HCT116 (cell line): ENCODE measurements around the gene RPS6KC1. TPM values are rescaled to one million over a fixed set of nuclear protein-coding genes. Genes with fewer than 3 reads are reported as not detected.

Experiments
- ATAC-seq: fragments of 200-7000 bp; cut with Tn5 transposase; 2 replicates; pipeline ENCODE4 v1.9.1; 2020; ENCODE audit warnings: mild to moderate bottlenecking, moderate library complexity
- BruUV-seq: library from RNA; stranded (reverse); fragments of 400-500 nt; replicated peaks from 2 replicates; lab custom pipeline; 2021; lab: Mats Ljungman, UMichigan
- CTCF ChIA-PET: fragments of 300-600 bp; sonication (Branson Sonifier 250); formaldehyde crosslinking; loops from one replicate; lab custom pipeline; 2021; ENCODE audit warnings: antibody characterized with exemption; lab: Charles Lee
- POLR2A ChIA-PET: fragments of 300-600, 350-600 bp; sonication (Branson Sonifier 250); formaldehyde crosslinking; loops from one replicate; lab custom pipeline; 2021; ENCODE audit warnings: antibody characterized with exemption; lab: Charles Lee
- RAD21 ChIA-PET, 2 experiments: fragments of 300-600 bp; sonication (Branson Sonifier 250); formaldehyde crosslinking; loops; one replicate each; lab custom pipeline; 2023; ENCODE audit warnings: low total read pairs in 2 of 2; ENCODE audit not compliant: uncharacterized antibody in 2 of 2, unreplicated experiment in 2 of 2, low non-redundant PET in 1 of 2; lab: Charles Lee
- DNase-seq: peaks from one replicate; pipeline ENCODE4 v3.0.0-alpha.2; 2010; ENCODE audit warnings: low read depth, low spot score
- H2AFZ ChIP-seq: fragments of 200-600 bp; shearing (Covaris generic), sonication (generic); 2 replicates; pipeline ENCODE4 v1.6.1; 2017; ENCODE audit warnings: low read depth, mixed run types, mixed read lengths, antibody characterized with exemption, low read length; ENCODE audit not compliant: poor library complexity, severe bottlenecking
- H3K27ac ChIP-seq: 2 replicates; pipeline ENCODE4 v1.5.1; 2012; ENCODE audit warnings: low read depth, low read length
- H3K27me3 ChIP-seq: fragments of 200-600 bp; sonication (generic); 2 replicates; pipeline ENCODE4 v1.6.1; 2016; ENCODE audit warnings: mixed run types, low read length, mixed read lengths; ENCODE audit not compliant: insufficient read depth
- H3K36me3 ChIP-seq, 2 experiments: fragments of 200-500 bp in 1 of 2; fragments of 200-600 bp in 1 of 2; sonication (Bioruptor generic) in 1 of 2; sonication (generic) in 1 of 2; 2 replicates each; pipeline versions ENCODE4 v1.5.1 to v1.6.1; 2014 to 2016; ENCODE audit warnings: low read length in 2 of 2, inconsistent platforms in 1 of 2, mixed read lengths in 1 of 2, mixed run types in 1 of 2; ENCODE audit not compliant: insufficient read depth in 2 of 2, control insufficient read depth in 1 of 2
- H3K4me1 ChIP-seq, 2 experiments: fragments of 200-600 bp in 1 of 2; sonication (generic) in 1 of 2; 2 replicates each; pipeline versions ENCODE4 v1.5.1 to v1.6.1; 2012 to 2017; ENCODE audit warnings: low read length in 2 of 2, inconsistent platforms in 1 of 2, mild to moderate bottlenecking in 1 of 2, mixed read lengths in 1 of 2, mixed run types in 1 of 2, moderate library complexity in 1 of 2; ENCODE audit not compliant: insufficient read depth in 2 of 2, control insufficient read depth in 1 of 2
- H3K4me2 ChIP-seq: fragments of 200-600 bp; sonication (generic); 2 replicates; pipeline ENCODE4 v1.6.1; 2017; ENCODE audit warnings: mixed run types, low read length, mixed read lengths
- H3K4me3 ChIP-seq, 2 experiments: fragments of 200-600 bp in 1 of 2; sonication (generic) in 1 of 2; replicated peaks in 1 of 2; 2 replicates each; pipeline ENCODE4 v1.5.1; 2011 to 2016; ENCODE audit warnings: low read length in 2 of 2, control low read depth in 1 of 2, low read depth in 1 of 2, mild to moderate bottlenecking in 1 of 2, mixed read lengths in 1 of 2, mixed run types in 1 of 2
- H3K79me2 ChIP-seq: fragments of 200-600 bp; sonication (generic); 2 replicates; pipeline ENCODE4 v1.6.1; 2017; ENCODE audit warnings: mild to moderate bottlenecking, mixed run types, low read length, moderate library complexity, mixed read lengths; ENCODE audit not compliant: insufficient read depth
- H3K9ac ChIP-seq: fragments of 200-600 bp; sonication (generic); 2 replicates; pipeline ENCODE4 v1.6.1; 2016; ENCODE audit warnings: low read length, mixed read lengths
- H3K9me2 ChIP-seq: fragments of 200-600 bp; sonication (generic), shearing (Covaris generic); 2 replicates; pipeline ENCODE4 v1.6.1; 2017; ENCODE audit warnings: mixed run types, mild to moderate bottlenecking, moderate library complexity; ENCODE audit not compliant: insufficient read depth
- H3K9me3 ChIP-seq, 2 experiments: fragments of 200-500 bp in 1 of 2; fragments of 200-600 bp in 1 of 2; sonication (Bioruptor generic) in 1 of 2; sonication (generic) in 1 of 2; 2 replicates each; pipeline ENCODE4 v1.6.1; 2014 to 2017; ENCODE audit warnings: low read length in 2 of 2, mixed read lengths in 2 of 2, inconsistent platforms in 1 of 2, low read depth in 1 of 2, mild to moderate bottlenecking in 1 of 2, mixed run types in 1 of 2, moderate library complexity in 1 of 2; ENCODE audit not compliant: control insufficient read depth in 1 of 2, insufficient read depth in 1 of 2
- H4K20me1 ChIP-seq: fragments of 200-600 bp; sonication (generic), shearing (Covaris generic); 2 replicates; pipeline ENCODE4 v1.6.1; 2017; ENCODE audit warnings: mixed run types, mild to moderate bottlenecking, moderate library complexity; ENCODE audit not compliant: insufficient read depth
- CEBPB ChIP-seq: IDR thresholded peaks from 2 replicates; pipeline ENCODE4 v1.6.1; 2012; ENCODE audit warnings: low read depth
- EGR1 ChIP-seq: IDR thresholded peaks from 2 replicates; pipeline ENCODE4 v1.6.1; 2012; ENCODE audit warnings: low read depth
- ELF1 ChIP-seq: IDR thresholded peaks from 2 replicates; pipeline ENCODE4 v1.6.1; 2012; ENCODE audit warnings: low read depth, borderline replicate concordance
- EZH2phosphoT487 ChIP-seq: fragments of 200-600 bp; IDR thresholded peaks from 2 replicates; pipeline ENCODE4 v1.6.1; 2018; ENCODE audit warnings: antibody characterized with exemption, borderline replicate concordance
- FOSL1 ChIP-seq: IDR thresholded peaks from 2 replicates; pipeline ENCODE4 v1.6.1; 2012; ENCODE audit warnings: low read depth
- JUND ChIP-seq: IDR thresholded peaks from 2 replicates; pipeline ENCODE4 v1.6.1; 2012
- POLR2A ChIP-seq: IDR thresholded peaks from 2 replicates; pipeline ENCODE4 v1.7.0; 2011; ENCODE audit warnings: borderline replicate concordance; ENCODE audit not compliant: insufficient read depth, insufficient read length; ENCODE audit errors: extremely low read depth
- POLR2AphosphoS5 ChIP-seq: IDR thresholded peaks from 2 replicates; pipeline ENCODE4 v1.6.1; 2011; ENCODE audit warnings: mild to moderate bottlenecking, low read depth, low read length, moderate library complexity
- RAD21 ChIP-seq: IDR thresholded peaks from 2 replicates; pipeline ENCODE4 v1.6.1; 2012; ENCODE audit warnings: low read depth, mild to moderate bottlenecking
- SIN3A ChIP-seq: IDR thresholded peaks from 2 replicates; pipeline ENCODE4 v1.6.1; 2012; ENCODE audit warnings: low read depth
- SP1 ChIP-seq: IDR thresholded peaks from 2 replicates; pipeline ENCODE4 v1.6.1; 2012; ENCODE audit warnings: low read depth
- SRF ChIP-seq: IDR thresholded peaks from 2 replicates; pipeline ENCODE4 v1.6.1; 2012; ENCODE audit warnings: low read depth
- YY1 ChIP-seq: IDR thresholded peaks from 2 replicates; pipeline ENCODE4 v1.6.1; 2011; ENCODE audit warnings: low read length, low read depth, moderate library complexity, mild to moderate bottlenecking; ENCODE audit not compliant: insufficient replicate concordance; ENCODE audit errors: extremely low read depth
- ZFX ChIP-seq: fragments of 450-650 bp; IDR thresholded peaks from 2 replicates; pipeline ENCODE4 v1.6.1; 2017
- ZNF274 ChIP-seq: fragments of 200-500 bp; sonication (Bioruptor generic); IDR thresholded peaks from 2 replicates; pipeline ENCODE4 v1.6.1; 2014; ENCODE audit warnings: mild to moderate bottlenecking, low read depth, low read length, inconsistent platforms
- intact Hi-C: fragments of 100-400 bp; cut with micrococcal nuclease; formaldehyde crosslinking; loops from 2 replicates; pipeline ENCODE4 v1.10.0; 2022
- total RNA-seq: library from RNA; stranded (reverse); gene quantifications from one replicate; pipeline ENCODE4 v1.2.1, GENCODE V29; 2021; ENCODE audit not compliant: unreplicated experiment
- TF ChIP-seq, protein P1 (sequence below): IDR thresholded peaks from 2 replicates; pipeline ENCODE4 v1.6.1; 2012
- TF ChIP-seq, protein P2 (sequence below): IDR thresholded peaks from 2 replicates; pipeline ENCODE4 v1.6.1; 2012; ENCODE audit warnings: low read depth
- TF ChIP-seq, protein P3 (sequence below): IDR thresholded peaks from 2 replicates; pipeline ENCODE4 v1.6.1; 2012

Gene RPS6KC1
- total RNA-seq, 1 experiment from 2014 or later = 15.9 TPM

DNA sequence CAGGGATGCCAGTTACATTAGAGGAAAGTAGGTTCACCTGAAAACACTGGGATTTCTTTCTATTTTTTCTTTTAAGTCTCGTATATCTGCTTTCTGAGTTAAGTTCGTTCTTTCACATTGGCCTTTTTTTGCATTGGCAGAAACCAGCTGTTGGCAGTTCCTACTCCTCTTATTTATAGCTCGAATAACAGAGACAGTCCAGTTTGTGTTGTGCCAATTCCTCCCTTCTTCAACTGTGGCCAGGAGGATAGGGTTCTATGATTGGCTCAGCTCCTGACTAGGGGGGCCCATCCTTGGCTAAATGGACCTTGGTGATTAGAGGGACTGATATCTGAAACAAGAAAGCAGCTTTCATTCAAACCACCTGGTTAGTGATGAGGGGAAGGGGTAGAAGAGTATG is 115.8 kb downstream of the RPS6KC1 start:
- Histone ChIP-seq H2AFZ (no peak overlapping the region), H3K27ac (no peak overlapping the region), H3K9ac (no peak overlapping the region), H3K4me1 (peaks cover 5 to 8% of the 10 kb centered on the region in 2 experiments), H3K36me3 (no peaks in the 10 kb centered on the region), H4K20me1 (no peaks in the 10 kb centered on the region), H3K9me2 (no peaks in the 10 kb centered on the region), H3K79me2 (no peaks in the 10 kb centered on the region), H3K9me3 (no peaks in the 10 kb centered on the region), H3K4me3 (no peak overlapping the region), H3K27me3 (no peaks in the 10 kb centered on the region), H3K4me2 (no peak overlapping the region)
- ATAC-seq (no peak), DNase-seq (no peak)
- intact Hi-C loops = no loop called here
- CTCF ChIA-PET = no interaction called here
- RAD21 ChIA-PET = no interaction called here
- BruUV-seq = no TSS peak
- POLR2A ChIA-PET = no interaction called here
- TF ChIP-seq ZFX = no peak
- TF ChIP-seq YY1 = no peak

DNA sequence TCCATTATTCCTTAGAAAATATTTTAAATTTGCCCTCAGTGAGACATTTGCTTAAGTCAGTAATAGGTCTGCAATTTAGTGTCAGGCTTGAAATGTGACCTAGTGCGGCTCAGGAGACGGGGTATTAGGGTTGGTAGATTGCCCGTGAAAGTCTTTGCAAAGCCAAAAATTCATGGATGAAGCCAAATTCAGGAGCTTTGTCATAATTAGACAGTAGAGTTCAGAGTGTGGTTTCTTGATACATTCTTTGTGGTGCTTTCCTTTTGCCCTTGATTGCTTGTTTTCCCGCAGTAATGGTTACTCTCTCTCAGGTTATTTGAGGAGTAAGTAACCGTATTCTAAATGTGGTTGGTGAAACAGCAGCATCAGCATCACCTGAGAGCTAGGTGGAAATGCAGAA is 120.7 kb downstream of the RPS6KC1 start:
- ChIA-PET CTCF (no interaction called here), POLR2A (no interaction called here), RAD21 (no interaction called here)
- ATAC-seq (no peak), DNase-seq (no peak)
- intact Hi-C loops = no loop called here
- Histone ChIP-seq H3K9me3 (no peaks in the 10 kb centered on the region), H3K36me3 (no peaks in the 10 kb centered on the region), H3K4me2 (no peak overlapping the region), H2AFZ (no peak overlapping the region), H3K4me1 (peaks cover 21 to 22% of the 10 kb centered on the region in 2 experiments), H3K79me2 (no peaks in the 10 kb centered on the region), H3K9ac (no peak overlapping the region), H3K4me3 (no peak overlapping the region), H3K27me3 (no peaks in the 10 kb centered on the region), H3K27ac (no peak overlapping the region), H3K9me2 (no peaks in the 10 kb centered on the region), H4K20me1 (no peaks in the 10 kb centered on the region)
- TF ChIP-seq YY1 (no peak), RAD21 (no peak), SRF (no peak), ELF1 (no peak), SIN3A (no peak), EZH2phosphoT487 (no peak), EGR1 (no peak), ZFX (no peak), ZNF274 (no peak), POLR2A (no peak), SP1 (no peak), CEBPB (no peak), JUND (no peak), FOSL1 (no peak), POLR2AphosphoS5 (no peak)
- TF ChIP-seq, protein P1, sequence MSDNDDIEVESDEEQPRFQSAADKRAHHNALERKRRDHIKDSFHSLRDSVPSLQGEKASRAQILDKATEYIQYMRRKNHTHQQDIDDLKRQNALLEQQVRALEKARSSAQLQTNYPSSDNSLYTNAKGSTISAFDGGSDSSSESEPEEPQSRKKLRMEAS = no peak
- TF ChIP-seq, protein P2, sequence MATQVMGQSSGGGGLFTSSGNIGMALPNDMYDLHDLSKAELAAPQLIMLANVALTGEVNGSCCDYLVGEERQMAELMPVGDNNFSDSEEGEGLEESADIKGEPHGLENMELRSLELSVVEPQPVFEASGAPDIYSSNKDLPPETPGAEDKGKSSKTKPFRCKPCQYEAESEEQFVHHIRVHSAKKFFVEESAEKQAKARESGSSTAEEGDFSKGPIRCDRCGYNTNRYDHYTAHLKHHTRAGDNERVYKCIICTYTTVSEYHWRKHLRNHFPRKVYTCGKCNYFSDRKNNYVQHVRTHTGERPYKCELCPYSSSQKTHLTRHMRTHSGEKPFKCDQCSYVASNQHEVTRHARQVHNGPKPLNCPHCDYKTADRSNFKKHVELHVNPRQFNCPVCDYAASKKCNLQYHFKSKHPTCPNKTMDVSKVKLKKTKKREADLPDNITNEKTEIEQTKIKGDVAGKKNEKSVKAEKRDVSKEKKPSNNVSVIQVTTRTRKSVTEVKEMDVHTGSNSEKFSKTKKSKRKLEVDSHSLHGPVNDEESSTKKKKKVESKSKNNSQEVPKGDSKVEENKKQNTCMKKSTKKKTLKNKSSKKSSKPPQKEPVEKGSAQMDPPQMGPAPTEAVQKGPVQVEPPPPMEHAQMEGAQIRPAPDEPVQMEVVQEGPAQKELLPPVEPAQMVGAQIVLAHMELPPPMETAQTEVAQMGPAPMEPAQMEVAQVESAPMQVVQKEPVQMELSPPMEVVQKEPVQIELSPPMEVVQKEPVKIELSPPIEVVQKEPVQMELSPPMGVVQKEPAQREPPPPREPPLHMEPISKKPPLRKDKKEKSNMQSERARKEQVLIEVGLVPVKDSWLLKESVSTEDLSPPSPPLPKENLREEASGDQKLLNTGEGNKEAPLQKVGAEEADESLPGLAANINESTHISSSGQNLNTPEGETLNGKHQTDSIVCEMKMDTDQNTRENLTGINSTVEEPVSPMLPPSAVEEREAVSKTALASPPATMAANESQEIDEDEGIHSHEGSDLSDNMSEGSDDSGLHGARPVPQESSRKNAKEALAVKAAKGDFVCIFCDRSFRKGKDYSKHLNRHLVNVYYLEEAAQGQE = no peak
- TF ChIP-seq, protein P3, sequence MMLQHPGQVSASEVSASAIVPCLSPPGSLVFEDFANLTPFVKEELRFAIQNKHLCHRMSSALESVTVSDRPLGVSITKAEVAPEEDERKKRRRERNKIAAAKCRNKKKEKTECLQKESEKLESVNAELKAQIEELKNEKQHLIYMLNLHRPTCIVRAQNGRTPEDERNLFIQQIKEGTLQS = no peak
- BruUV-seq = no TSS peak
